ENCODE measurements around the gene PDXK. TPM values are rescaled to one million over a fixed set of nuclear protein-coding genes. Genes with fewer than 3 reads are reported as not detected.

PDXK gene
- total and polyA plus RNA-seq, 9 of the 15 experiments (the other 6 are each of a cell fraction or from before 2014, with no cell fraction given) = 5.6 to 162 (median 76.5) TPM

- TF ChIP-seq GTF2A2 (tag; IDR thresholded peaks at IDR 0.05) = no peak
- no peak for TF ChIP-seq TCFL5 (CRISPR knock-in tag; conservative IDR thresholded peaks at IDR 0.05)
- no peak for TF ChIP-seq CBFA2T2 (conservative IDR thresholded peaks at IDR 0.05)
- no peak for TF ChIP-seq ZNF609 (CRISPR knock-in tag; IDR thresholded peaks at IDR 0.05; ENCODE audit: borderline replicate concordance)
- TF ChIP-seq RBM17 (IDR thresholded peaks at IDR 0.05; ENCODE audit: borderline replicate concordance, low read depth, low read length) = no peak
- no peak for TF ChIP-seq SMARCA4 (IDR thresholded peaks at IDR 0.05)
- TF ChIP-seq RNF219 (CRISPR knock-in tag; IDR thresholded peaks at IDR 0.05) = no peak
- no peak for TF ChIP-seq POLR2H (tag; IDR thresholded peaks at IDR 0.05; ENCODE audit: low read depth)
- no peak for TF ChIP-seq WHSC1 (IDR thresholded peaks at IDR 0.05; ENCODE audit: low read length)
- no peak for TF ChIP-seq HOXB6 (CRISPR knock-in tag; IDR thresholded peaks at IDR 0.05; ENCODE audit: borderline replicate concordance)
- TF ChIP-seq GTF2F1 (IDR thresholded peaks at IDR 0.05; ENCODE audit: low read depth, low read length) = no peak
- TF ChIP-seq KLF1 (tag; IDR thresholded peaks at IDR 0.05) = no peak
- TF ChIP-seq ZNF124 (CRISPR knock-in tag; IDR thresholded peaks at IDR 0.05) = no peak
- TF ChIP-seq TRIM24 (IDR thresholded peaks at IDR 0.05) = no peak
These were observed 29.2 kb upstream of the PDXK start (continued) for GRCh38 chr21:43689556-43690337.

All from K562 (cell line).